ENCODE data around the gene MED17. TPM values are rescaled to one million over a fixed set of nuclear protein-coding genes. Genes with fewer than 3 reads are reported as not detected.

Gene MED17
- polyA plus RNA-seq, 1 donor from 2014 or later = 82.7 TPM

GRCh38 chr11:93756748-93757147, 27.3 kb upstream of the MED17 start:
- Histone ChIP-seq H3K4me2 (ENCODE audit: low read length) (no peak overlapping the region), H3K9me3 (ENCODE audit: low read length) (no peaks in the 10 kb centered on the region), H3K9me2 (ENCODE audit: insufficient read depth, low read length) (no peaks in the 10 kb centered on the region), H4K20me1 (ENCODE audit: insufficient read depth) (no peaks in the 10 kb centered on the region), H2AFZ (ENCODE audit: low read depth, low read length) (no peak overlapping the region), H3K27ac (ENCODE audit: low read length) (no peak overlapping the region), H3K9ac (ENCODE audit: low read length) (no peak overlapping the region), H3K27me3 (ENCODE audit: insufficient read depth, low read depth, low read length) (no peaks in the 10 kb centered on the region), H3K4me3 (ENCODE audit: low read length) (no peak overlapping the region), H3K79me2 (replicated peaks; ENCODE audit: insufficient read depth, low read length) (no peaks in the 10 kb centered on the region), H3K36me3 (ENCODE audit: insufficient read depth, low read length) (peaks cover 4% of the 10 kb centered on the region), H3F3A (ENCODE audit: insufficient read depth, low read length, poor library complexity, severe bottlenecking) (no peaks in the 10 kb centered on the region)
- no peak for TF ChIP-seq REST (IDR thresholded peaks at IDR 0.05; ENCODE audit: borderline replicate concordance)
- TF ChIP-seq EZH2 (IDR thresholded peaks at IDR 0.05; ENCODE audit: borderline replicate concordance, insufficient read depth, low read length, poor library complexity, severe bottlenecking) = no peak
- no peak for TF ChIP-seq EP300 (conservative IDR thresholded peaks at IDR 0.05; ENCODE audit: poor library complexity, severe bottlenecking)
- TF ChIP-seq RAD21 (conservative IDR thresholded peaks at IDR 0.05) = no peak
- TF ChIP-seq MXI1 (conservative IDR thresholded peaks at IDR 0.05; ENCODE audit: poor library complexity, severe bottlenecking) = no peak
- TF ChIP-seq SMC3 (conservative IDR thresholded peaks at IDR 0.05; ENCODE audit: poor library complexity) = no peak
- no peak for TF ChIP-seq CTCF (IDR thresholded peaks at IDR 0.05; ENCODE audit: poor library complexity, severe bottlenecking)
- TF ChIP-seq TAF1 (IDR thresholded peaks at IDR 0.05; ENCODE audit: low read depth) = no peak
- no peak for TF ChIP-seq POLR2AphosphoS5 (IDR thresholded peaks at IDR 0.05)

- H3K27me3 ChIP-seq (ENCODE audit: insufficient read depth, low read depth, low read length) = no peaks in the 10 kb centered on the region
- no peaks in the 10 kb centered on the region for H3F3A ChIP-seq (ENCODE audit: insufficient read depth, low read length, poor library complexity, severe bottlenecking)
- TF ChIP-seq REST (IDR thresholded peaks at IDR 0.05; ENCODE audit: borderline replicate concordance) (no peak), RAD21 (conservative IDR thresholded peaks at IDR 0.05) (no peak), CTCF (IDR thresholded peaks at IDR 0.05; ENCODE audit: poor library complexity, severe bottlenecking) (no peak), SMC3 (conservative IDR thresholded peaks at IDR 0.05; ENCODE audit: poor library complexity) (no peak), EP300 (conservative IDR thresholded peaks at IDR 0.05; ENCODE audit: poor library complexity, severe bottlenecking) (no peak), EZH2 (IDR thresholded peaks at IDR 0.05; ENCODE audit: borderline replicate concordance, insufficient read depth, low read length, poor library complexity, severe bottlenecking) (no peak)
- H3K9ac ChIP-seq (ENCODE audit: low read length) = no peak overlapping the region
- H4K20me1 ChIP-seq (ENCODE audit: insufficient read depth) = no peaks in the 10 kb centered on the region
- H3K4me3 ChIP-seq (ENCODE audit: low read length) = no peak overlapping the region
- H3K79me2 ChIP-seq (replicated peaks; ENCODE audit: insufficient read depth, low read length) = no peaks in the 10 kb centered on the region
- no peaks in the 10 kb centered on the region for H3K9me2 ChIP-seq (ENCODE audit: insufficient read depth, low read length)
- H3K36me3 ChIP-seq (ENCODE audit: insufficient read depth, low read length) = peaks cover 4% of the 10 kb centered on the region
- H3K4me2 ChIP-seq (ENCODE audit: low read length) = no peak overlapping the region
- H3K27ac ChIP-seq (ENCODE audit: low read length) = no peak overlapping the region
- no peaks in the 10 kb centered on the region for H3K9me3 ChIP-seq (ENCODE audit: low read length)
- H2AFZ ChIP-seq (ENCODE audit: low read depth, low read length) = no peak overlapping the region
Observed at GRCh38 chr11:93757301-93757700, 26.8 kb upstream of the MED17 start.
